HG02588 (cell line): ENCODE results near the gene NEURL3.
"Not testable (repeated sequence)": the region's sequence is repeated elsewhere in the genome, so short reads cannot be mapped to it uniquely, and the experiment has no call there.

ENCODE experiments used
- ATAC-seq: cut with Tn5 transposase; IDR thresholded peaks from one replicate; pipeline ENCODE4 v1.9.1; 2021; ENCODE audit warnings: mild to moderate bottlenecking, moderate library complexity; ENCODE audit not compliant: unreplicated experiment

NEURL3 gene, protein sequence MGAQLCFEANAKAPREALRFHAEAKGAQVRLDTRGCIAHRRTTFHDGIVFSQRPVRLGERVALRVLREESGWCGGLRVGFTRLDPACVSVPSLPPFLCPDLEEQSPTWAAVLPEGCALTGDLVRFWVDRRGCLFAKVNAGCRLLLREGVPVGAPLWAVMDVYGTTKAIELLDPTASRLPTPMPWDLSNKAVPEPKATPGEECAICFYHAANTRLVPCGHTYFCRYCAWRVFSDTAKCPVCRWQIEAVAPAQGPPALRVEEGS

DNA sequence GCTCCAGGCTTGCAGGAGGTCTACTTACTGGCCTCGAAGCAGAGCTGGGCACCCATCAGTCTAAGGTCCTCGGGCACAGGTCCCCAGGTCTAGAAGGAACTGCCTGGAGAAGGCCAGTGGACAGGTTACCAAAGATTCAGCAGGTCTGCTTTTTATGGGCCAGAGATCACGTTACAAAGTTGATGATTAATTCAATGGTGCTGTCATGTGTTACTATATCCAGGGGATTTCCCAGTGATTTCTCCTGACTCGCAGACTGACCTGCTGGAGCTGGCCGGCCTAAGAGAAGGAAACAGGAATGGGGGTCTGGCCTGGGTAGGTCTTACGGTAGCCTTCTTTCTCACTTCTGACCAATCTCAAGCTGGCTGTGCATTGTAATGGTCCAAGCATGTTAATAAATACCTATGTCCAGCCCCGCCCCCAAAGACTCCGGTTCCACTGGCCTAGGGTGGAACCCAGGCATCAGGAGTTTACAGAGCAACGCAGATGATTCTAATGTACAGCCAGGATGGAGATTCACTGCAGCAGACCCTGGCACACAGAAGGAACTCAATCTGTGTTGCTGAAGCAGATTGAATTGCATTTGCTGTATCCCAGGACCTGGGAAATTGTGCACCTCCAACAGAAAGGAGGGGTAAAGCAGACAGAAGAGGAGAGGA, at the start of gene NEURL3:
Gene NEURL3 (minus strand): TSS at position 127 of the 659 bp plus-strand sequence. CDS start 71 bp downstream, at position 56.
- ATAC-seq, result no peak

DNA sequence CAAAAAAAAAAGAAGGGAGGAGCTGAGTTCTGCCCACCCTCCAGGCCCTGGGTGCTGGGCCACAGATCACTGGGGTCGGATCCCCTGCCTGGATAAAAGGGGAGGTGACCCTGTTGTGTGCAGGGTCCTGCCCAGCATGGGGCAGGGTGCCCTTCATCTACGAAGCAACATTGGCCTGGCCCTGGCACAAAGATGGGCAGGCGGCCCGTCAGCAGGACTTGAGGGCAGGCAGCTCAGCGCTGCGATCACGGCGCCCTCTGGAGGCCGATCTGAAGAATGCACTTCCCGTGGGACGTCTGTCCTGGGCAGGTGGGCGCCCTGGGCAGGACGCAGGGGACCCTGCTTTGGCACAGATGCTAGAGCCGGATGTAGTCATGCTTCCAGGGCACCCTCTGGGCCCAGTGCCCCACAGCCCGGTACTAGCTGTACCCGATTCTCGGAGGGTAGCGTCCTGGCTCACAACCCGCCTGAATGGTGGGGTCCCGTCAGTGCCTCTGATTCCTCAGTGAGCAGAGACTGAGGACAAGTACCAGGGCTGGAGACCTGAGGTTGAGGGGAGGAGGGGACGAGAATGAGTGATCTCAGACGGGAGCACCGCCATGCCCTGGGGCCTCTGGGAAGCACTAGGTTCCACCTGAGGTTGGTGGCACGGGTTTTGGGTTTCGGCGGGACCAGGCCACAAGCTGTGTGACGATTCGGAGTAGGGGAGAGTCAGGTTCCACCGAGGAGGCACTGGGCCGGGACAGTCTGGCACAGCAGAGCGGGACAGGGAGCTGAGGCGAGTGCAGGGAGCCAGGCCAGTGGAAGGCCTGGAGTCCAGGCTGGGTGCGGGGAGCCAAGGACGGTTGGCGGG, 49.4 kb upstream of the NEURL3 start:
- no peak for ATAC-seq

DNA sequence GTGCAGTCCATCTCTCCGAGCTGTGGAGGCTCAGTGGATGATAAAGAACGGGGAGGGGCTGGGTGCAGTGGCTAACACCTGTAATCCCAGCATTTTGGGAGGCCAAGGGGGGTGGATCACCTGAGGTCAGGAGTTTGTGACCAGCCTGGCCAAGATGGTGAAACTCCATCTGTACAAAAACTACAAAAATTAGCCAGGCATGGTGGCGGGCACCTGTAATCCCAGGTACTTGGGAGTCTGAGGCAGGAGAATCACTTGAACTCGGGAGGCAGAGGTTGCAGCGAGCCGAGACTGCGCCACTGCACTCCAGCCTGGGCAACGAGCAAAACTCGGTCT, 48.8 kb upstream of the NEURL3 start:
- ATAC-seq, result not testable (repeated sequence)

DNA sequence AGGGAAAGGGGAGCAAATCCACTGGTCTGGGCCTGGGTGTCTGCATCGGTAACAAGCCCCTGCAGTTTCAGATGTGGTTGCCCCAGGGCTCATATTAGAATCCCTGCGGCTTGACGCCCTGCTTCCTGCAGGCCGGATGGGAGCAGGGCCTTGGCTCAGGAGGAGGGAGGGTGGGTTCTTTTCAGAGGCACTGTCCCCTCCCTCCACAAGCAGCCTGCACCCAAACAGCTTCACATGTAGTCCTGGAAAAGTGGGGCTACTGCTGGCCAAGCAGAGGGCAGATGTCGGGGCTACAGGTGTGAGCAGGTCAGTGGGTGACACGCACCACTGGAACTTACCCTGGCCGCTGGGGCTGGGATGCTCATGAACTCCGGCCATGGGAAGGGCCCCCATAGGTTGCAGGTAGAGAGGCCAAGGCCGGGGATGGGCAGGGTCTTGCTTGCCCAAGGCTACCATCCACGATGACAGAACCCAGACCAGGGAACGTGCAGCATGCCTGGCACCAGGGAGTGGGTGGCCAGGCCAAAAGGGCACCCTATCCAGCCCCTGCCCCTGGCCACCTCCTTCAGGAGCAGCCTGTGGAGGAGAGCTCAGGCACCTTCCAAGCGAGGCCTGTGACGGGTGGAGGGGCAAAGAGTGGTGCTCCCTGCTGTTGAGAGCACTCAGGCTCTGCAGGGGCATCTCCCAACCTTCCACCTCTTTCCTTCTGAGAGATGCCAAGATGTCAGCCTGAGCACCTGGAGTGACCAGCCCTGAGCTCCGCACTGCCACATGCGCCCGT, 48.2 kb upstream of the NEURL3 start:
- no peak for ATAC-seq

DNA sequence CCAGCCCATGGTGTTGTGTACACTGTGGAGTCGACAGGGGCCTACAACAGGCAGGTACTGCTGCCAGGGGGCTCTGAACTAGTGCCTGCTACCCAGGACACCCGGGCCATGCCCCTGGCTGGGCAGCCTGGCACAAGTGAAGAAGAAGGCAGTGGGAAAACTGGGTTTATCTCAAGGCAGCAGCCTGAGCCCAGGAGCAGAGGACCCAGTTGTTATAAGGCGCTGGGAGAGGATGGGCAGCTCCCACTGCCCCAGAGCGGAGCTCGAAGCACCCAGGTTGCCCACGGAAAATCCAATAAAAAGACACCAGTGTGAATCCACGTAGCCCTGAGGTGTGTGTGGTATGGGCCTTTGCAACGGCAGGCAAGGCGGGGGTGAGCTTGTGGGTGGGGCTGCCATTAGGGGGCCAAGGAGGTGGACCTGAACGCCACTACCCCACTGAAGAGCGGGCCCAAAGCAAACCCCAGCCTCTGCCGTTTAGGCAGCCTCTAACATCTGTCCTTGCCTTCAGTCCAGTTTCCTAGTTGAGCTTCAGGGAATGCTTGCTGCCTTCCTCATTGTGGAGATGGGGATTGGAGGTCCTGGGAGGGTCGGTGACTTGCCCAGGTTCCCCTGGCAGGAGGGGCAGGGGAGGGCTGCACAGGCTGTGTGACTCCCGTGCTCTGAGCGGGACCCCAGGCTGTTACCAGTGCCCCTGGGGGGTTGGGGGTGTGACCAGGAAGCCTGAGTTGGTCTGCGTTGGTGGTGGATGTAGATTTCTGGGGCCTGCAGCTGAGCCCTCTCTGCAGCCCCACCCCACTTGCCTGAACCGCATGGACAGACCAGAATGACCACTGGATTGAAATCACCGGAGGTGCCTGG, 47.4 kb upstream of the NEURL3 start:
- ATAC-seq, result no peak

DNA sequence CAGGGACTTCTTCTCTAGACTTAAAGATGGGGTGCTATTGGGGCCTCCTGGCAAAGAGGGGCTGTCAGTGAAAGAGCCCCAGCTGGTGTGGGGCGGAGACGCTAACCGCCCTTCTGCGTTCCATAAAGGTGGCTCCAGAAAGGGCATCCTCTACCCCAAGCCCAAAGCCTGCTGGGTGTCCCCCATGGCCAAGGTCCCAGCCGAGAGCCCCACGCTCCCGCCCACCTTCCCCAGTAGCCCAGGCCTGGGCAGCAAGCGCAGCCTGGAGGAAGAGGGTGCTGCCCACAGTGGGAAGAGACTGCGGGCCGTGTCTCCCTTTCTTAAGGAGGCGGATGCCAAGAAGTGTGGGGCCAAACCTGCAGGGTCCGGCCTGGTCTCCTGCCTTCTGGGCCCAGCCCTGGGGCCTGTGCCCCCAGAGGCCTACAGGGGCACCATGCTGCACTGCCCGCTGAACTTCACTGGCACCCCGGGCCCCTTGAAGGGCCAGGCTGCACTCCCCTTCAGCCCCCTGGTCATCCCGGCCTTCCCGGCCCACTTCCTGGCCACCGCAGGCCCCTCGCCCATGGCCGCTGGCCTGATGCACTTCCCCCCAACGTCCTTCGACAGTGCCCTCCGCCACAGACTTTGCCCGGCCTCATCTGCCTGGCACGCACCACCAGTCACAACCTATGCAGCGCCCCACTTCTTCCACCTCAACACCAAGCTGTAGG, 46.6 kb upstream of the NEURL3 start:
- ATAC-seq, result no peak

DNA sequence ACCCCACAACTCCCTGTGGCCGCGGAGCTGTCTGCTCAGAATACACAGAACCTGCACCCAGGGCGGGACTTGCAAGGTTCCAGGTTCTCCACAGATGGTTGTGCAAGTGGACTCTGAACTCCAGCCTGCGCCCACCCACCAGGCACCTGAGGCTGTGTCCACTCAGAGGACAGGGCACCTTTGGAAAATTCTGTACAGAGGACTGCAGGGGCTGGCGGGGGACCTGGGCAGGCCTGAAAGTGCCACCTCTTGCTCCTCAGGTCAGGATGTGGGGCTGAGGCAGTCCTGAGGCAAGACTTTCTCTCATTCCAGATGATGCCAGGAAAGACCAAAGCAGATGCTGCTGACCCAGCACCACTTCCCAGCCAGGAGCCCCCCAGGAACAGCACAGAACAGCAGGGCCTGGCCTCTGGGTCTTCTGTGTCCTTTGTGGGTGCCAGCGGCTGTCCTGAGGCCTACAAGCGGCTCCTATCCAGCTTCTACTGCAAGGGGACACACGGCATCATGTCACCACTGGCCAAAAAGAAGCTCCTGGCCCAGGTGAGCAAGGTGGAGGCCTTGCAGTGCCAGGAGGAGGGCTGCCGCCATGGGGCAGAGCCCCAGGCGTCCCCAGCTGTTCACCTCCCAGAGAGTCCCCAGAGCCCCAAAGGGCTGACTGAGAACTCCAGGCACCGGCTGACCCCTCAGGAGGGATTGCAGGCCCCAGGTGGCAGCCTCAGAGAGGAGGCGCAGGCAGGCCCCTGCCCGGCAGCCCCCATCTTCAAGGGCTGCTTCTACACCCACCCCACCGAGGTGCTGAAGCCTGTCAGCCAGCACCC, 45.8 kb upstream of the NEURL3 start:
- no peak for ATAC-seq

DNA sequence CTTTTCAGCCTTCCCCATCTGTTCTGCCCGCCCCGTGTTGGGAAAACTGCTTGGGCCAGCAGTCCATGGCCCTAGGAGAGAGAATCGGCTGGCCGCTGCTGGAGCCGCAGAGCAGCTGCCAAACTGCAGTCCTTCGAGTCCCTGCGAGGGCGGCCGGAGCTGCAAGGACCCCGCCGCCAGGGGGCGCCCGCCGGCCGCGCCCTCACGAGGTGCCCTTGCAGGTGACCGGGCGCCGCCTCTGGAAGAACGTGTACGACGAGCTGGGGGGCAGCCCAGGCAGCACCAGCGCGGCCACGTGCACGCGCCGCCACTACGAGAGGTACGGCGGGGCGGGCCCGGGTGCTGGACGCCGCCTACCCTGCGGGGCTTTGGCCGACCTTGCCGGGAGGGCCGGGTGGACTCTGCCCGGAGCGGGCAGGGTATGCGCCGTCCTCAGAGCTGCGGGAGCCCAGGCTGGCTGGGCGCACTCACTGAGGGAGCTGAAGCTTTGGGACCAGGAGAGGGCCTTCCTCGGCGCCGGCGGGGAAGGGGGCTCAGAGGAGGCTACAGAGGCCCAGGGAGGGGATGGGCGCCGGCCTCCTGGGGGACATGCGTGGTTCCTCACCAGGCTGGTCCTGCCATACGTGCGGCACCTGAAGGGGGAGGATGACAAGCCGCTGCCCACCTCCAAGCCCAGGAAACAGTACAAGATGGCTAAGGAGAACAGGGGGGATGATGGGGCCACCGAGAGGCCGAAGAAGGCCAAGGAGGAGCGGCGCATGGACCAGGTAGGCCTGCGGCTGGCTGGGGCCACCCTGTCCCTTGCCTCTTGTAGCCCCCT, 45.0 kb upstream of the NEURL3 start:
- no peak for ATAC-seq

DNA sequence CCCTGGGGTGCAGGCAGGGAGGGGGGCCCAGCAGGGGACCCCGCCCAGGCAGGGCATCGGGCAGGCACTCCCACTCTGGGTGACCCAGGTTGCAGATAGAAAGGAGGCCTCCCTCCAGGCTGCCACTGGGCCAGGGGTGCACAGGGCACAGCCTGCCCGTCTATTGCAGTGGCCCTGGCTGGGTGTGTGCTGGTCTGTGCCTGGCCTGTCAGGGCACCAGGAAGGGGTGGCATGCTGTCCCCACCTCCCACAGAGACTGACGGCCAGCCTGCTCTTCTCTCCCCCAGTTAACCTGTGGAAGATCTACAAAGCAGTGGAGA, 44.3 kb upstream of the NEURL3 start:
- ATAC-seq, result no peak

DNA sequence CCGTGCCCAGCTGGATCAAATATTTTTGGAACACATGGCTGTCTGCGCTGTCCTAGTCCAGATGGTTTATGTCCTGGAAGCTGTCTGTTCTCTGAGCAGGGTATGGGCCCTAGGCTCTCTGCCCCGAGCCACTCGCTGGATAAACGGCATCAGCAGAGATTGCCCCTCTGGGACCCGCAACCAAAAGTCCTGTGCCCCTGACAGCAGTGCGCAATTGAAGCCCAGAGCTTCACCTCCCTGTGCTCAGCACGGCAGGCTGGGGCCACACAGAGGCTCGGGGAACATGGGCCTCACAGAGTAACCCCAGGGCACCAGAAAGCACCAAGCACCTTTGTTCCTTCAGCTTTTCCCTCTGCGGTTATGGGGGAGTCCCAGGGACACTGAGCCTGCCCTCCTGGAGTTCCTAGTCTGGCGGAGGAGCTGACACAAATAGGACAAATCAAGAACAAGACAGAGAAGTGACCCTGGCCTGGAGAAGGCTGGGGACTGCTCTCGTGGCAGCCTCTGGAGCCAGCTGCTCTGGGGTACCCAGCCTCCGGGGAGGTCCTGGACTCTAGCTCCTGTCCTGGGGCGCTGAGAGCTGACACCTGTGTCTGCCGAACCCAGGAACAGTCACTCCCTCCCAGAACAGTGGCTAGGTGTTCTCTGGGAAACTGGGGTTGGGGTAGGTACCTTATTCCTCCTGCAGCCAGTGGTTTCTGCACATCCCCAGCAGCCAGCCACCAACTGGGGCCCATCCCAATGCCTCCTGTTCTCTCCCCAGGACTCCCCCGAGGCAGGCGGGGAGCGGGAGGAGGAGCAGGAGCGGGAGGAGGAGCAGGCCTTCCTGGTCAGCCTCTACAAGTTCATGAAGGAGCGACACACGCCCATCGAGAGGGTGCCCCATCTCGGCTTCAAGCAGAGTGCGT, 43.7 kb upstream of the NEURL3 start:
- no peak for ATAC-seq

DNA sequence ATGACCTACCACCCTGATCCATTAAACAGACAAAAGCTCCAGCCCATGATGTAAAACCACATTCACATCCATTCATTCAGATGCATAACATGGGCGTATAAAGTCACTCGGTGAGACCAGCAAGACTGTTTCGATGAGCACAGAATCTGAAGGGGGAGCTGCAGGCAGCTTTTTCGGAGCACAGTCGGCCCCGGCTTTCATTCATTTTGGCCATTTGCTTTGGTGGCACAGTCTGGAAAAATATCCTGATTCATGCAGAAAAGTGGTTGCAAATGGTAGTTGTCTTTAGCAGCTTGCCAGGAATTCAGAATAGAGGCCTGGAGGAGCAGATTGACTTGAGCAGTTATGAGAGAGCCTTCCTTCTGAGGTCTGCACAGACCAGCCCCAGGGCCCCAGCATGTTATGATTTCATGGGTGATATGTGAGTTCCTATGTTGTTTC, 42.6 kb upstream of the NEURL3 start:
- ATAC-seq, result no peak

DNA sequence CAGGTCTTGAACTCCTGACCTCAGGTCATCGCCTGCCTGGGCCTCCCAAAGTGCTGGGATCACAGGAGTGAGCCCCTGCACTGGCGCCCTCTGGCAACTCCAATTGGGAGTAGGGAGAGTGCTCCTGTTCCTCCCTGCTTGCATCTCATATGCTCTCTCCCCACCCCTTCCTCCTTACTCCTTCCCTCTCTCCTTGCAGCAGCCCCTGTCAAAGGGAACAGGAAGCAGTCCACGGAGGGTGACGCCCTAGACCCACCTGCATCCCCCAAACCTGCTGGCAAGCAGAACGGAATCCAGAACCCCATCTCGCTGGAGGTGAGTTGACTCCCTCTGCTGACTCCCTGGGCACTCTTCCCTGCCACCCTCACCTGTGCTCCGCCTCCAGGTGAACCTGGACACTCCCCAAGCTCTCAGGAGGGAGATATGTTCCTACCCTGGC, 42.1 kb upstream of the NEURL3 start:
- no peak for ATAC-seq

DNA sequence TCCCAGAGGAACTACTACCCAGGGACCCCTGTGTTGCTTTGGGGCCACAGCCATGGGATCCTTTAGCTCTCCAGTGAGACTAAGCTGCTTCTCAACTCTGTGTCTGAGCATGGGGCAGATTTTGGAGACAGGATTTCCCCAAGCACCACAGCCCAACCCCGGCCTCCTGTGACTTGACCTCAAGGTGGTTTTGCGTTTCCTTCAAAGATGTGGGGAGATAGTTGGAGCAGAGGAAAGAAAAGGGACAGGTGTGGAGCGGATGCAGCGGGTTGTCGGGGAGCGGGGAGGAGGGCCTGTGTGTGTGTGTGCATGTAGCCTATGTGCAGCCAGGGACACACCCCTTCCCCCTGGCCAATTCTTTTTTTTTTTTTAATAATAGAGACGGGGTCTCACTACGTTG, 41.6 kb upstream of the NEURL3 start:
- ATAC-seq, result no peak

DNA sequence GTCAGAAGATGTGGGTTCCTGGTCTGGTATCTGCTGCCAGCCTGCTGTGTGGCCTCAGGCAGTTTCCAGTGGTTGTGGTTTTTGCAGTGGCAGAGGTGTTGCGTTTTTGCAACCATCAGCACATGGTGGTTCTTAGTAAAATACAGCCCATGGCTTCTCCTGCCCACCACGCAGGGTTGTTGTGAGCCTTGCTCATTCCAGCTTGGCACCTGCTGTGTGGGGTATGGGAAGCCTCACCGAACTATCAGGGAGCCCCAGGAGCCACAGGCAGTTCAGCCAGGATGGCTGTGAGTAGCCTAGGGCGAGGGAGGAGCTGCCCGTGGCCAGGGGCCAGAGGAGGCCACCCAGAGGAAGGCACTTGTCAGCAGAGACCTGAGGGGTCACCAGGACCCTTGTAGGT, 41.2 kb upstream of the NEURL3 start:
- ATAC-seq, result no peak

DNA sequence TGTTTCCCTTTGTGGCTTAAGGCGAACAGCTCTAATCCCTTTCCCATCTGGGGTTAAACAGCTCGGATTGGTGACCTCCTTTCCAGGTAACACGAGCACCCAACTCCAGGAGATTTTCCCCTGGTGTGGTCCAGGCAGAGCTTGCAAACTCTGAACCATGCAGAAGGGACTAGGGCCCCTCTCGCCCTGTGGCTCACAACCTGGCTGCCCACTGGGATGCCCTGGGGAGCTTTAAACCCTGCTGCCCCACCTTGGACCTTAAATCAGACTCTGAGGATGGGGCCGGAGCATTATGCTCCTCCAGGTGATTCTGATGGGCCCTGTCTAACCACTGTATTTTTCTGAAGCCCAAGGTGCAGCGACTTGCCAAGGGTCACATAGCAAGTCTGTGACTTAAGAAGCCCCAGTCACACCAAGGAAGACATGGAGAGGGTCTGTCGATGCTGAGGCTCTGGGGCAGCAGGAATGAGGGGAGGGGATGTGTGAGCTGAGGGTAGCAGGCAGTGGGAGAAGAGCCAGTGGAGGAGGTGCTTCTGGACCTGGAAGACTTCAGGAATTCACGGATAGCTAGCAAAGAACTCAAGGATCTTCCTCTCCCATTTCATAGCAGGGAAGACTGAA, 37.3 kb upstream of the NEURL3 start:
- no peak for ATAC-seq

DNA sequence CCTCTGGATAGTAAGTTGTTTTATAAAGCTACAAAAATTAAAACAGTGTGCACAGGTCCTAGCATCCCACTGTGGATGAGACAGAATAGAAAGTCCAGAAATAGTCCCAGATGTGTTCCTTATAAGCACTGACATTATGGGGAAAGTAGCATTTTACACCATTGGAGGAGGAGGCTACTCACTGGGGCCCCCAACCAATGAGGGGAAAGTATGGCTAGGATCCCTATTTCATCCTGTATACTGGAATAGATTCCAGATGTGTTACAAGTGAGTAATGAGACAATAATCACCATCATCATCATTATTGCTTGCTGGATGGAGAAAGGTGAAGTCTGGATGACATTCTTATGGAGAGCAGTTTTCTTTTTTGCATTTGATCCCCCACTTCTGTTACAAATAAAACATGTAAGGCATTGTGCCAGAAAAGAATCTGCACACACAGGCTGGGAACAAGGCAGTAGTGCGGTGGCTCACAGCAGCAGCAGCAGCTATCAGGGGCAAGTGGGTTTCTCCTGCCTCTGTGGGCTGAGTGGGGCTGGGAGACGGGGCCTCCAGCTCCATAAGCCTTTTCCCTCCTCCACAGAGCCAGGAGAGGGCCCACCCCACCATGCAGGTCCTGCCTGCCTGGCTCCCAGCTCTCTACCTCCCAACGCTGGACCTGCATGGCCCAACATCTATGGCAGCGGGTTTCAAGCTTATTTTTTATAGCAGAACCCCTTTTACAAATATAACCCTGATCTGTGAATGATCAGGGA, 36.4 kb upstream of the NEURL3 start:
- ATAC-seq, result no peak
